HEK293 (cell line): ENCODE measurements around the gene PPP4R1.

Experiments
- FEZF1 ChIP-seq: fragments of 450-650 bp; formaldehyde crosslinking; IDR thresholded peaks from 2 replicates; pipeline ENCODE4 v1.5.1; 2016; ENCODE audit warnings: missing biosample characterization, missing genetic modification characterization
- KLF8 ChIP-seq: fragments of 450-650 bp; formaldehyde crosslinking; IDR thresholded peaks from 2 replicates; pipeline ENCODE4 v1.5.1; 2016; ENCODE audit warnings: missing biosample characterization, missing genetic modification characterization
- OSR2 ChIP-seq: fragments of 450-650 bp; formaldehyde crosslinking; IDR thresholded peaks from 2 replicates; pipeline ENCODE4 v1.5.1; 2016; ENCODE audit warnings: missing biosample characterization, missing genetic modification characterization
- ZBTB21 ChIP-seq: fragments of 450-650 bp; formaldehyde crosslinking; IDR thresholded peaks from 2 replicates; pipeline ENCODE4 v1.5.1; 2017; ENCODE audit warnings: missing biosample characterization, missing genetic modification characterization
- ZFHX2 ChIP-seq: fragments of 450-650 bp; formaldehyde crosslinking; conservative IDR thresholded peaks from 2 replicates; pipeline ENCODE4 v1.5.1; 2016; ENCODE audit warnings: missing biosample characterization, missing genetic modification characterization
- ZFP69B ChIP-seq: fragments of 450-650 bp; formaldehyde crosslinking; IDR thresholded peaks from 2 replicates; pipeline ENCODE4 v1.5.1; 2016; ENCODE audit warnings: missing biosample characterization, missing genetic modification characterization
- ZIC2 ChIP-seq: fragments of 450-650 bp; formaldehyde crosslinking; IDR thresholded peaks from 2 replicates; pipeline ENCODE4 v1.5.1; 2016; ENCODE audit warnings: missing biosample characterization, missing genetic modification characterization
- ZNF169 ChIP-seq: fragments of 450-650 bp; formaldehyde crosslinking; IDR thresholded peaks from 2 replicates; pipeline ENCODE4 v1.5.1; 2016; ENCODE audit warnings: missing biosample characterization, missing genetic modification characterization
- ZNF174 ChIP-seq: fragments of 450-650 bp; formaldehyde crosslinking; IDR thresholded peaks from 2 replicates; pipeline ENCODE4 v1.5.0; 2017; ENCODE audit warnings: missing biosample characterization, mild to moderate bottlenecking, missing genetic modification characterization
- ZNF2 ChIP-seq: fragments of 450-650 bp; formaldehyde crosslinking; IDR thresholded peaks from 2 replicates; pipeline ENCODE4 v1.5.1; 2016; ENCODE audit warnings: missing biosample characterization, missing genetic modification characterization
- ZNF202 ChIP-seq: fragments of 450-650 bp; formaldehyde crosslinking; IDR thresholded peaks from 2 replicates; pipeline ENCODE4 v1.5.1; 2016; ENCODE audit warnings: missing biosample characterization, missing genetic modification characterization, borderline replicate concordance
- ZNF223 ChIP-seq: fragments of 450-650 bp; formaldehyde crosslinking; IDR thresholded peaks from 2 replicates; pipeline ENCODE4 v1.5.1; 2016; ENCODE audit warnings: missing biosample characterization, missing genetic modification characterization
- ZNF248 ChIP-seq: fragments of 450-650 bp; formaldehyde crosslinking; IDR thresholded peaks from 2 replicates; pipeline ENCODE4 v1.5.1; 2017; ENCODE audit warnings: missing biosample characterization, missing genetic modification characterization
- ZNF302 ChIP-seq: fragments of 450-650 bp; formaldehyde crosslinking; IDR thresholded peaks from 2 replicates; pipeline ENCODE4 v1.5.1; 2016; ENCODE audit warnings: missing biosample characterization, missing genetic modification characterization, low read depth
- ZNF311 ChIP-seq: fragments of 450-650 bp; formaldehyde crosslinking; IDR thresholded peaks from 2 replicates; pipeline ENCODE4 v1.5.1; 2017; ENCODE audit warnings: missing biosample characterization, missing genetic modification characterization, borderline replicate concordance
- ZNF341 ChIP-seq: fragments of 450-650 bp; formaldehyde crosslinking; IDR thresholded peaks from 2 replicates; pipeline ENCODE4; 2016; ENCODE audit warnings: low read depth, missing biosample characterization, missing genetic modification characterization
- ZNF350 ChIP-seq: fragments of 450-650 bp; formaldehyde crosslinking; IDR thresholded peaks from 2 replicates; pipeline ENCODE4 v1.5.0; 2017; ENCODE audit warnings: missing biosample characterization, mild to moderate bottlenecking, missing genetic modification characterization
- ZNF426 ChIP-seq: fragments of 450-650 bp; formaldehyde crosslinking; IDR thresholded peaks from 2 replicates; pipeline ENCODE4 v1.5.1; 2017; ENCODE audit warnings: missing biosample characterization, missing genetic modification characterization, mild to moderate bottlenecking, inconsistent platforms, moderate library complexity
- ZNF629 ChIP-seq: fragments of 450-650 bp; formaldehyde crosslinking; IDR thresholded peaks from 2 replicates; pipeline ENCODE4 v1.5.1; 2017; ENCODE audit warnings: missing biosample characterization, missing genetic modification characterization
- ZNF830 ChIP-seq: fragments of 450-650 bp; IDR thresholded peaks from 2 replicates; pipeline ENCODE4 v1.5.0; 2018; ENCODE audit warnings: missing biosample characterization, missing genetic modification characterization, low read depth, mild to moderate bottlenecking, moderate library complexity
- ZNF837 ChIP-seq: fragments of 450-650 bp; formaldehyde crosslinking; IDR thresholded peaks from 2 replicates; pipeline ENCODE4 v1.5.1; 2016; ENCODE audit warnings: missing biosample characterization, missing genetic modification characterization
- ZNF843 ChIP-seq: fragments of 450-650 bp; formaldehyde crosslinking; IDR thresholded peaks from 2 replicates; pipeline ENCODE4 v1.5.1; 2016; ENCODE audit warnings: missing biosample characterization, missing genetic modification characterization
- ZSCAN30 ChIP-seq: fragments of 450-650 bp; IDR thresholded peaks from 2 replicates; pipeline ENCODE4 v1.5.1; 2018; ENCODE audit warnings: missing biosample characterization, mild to moderate bottlenecking, missing genetic modification characterization, moderate library complexity
- TF ChIP-seq, protein P1 (sequence below): fragments of 450-650 bp; formaldehyde crosslinking; IDR thresholded peaks from 2 replicates; pipeline ENCODE4 v1.5.1; 2017; ENCODE audit warnings: missing biosample characterization, missing genetic modification characterization
- TF ChIP-seq, protein P2 (sequence below): IDR thresholded peaks from 2 replicates; pipeline ENCODE4 v1.6.1; 2011; ENCODE audit warnings: mild to moderate bottlenecking, low read depth, low read length, borderline replicate concordance
- TF ChIP-seq, protein P3 (sequence below): fragments of 450-650 bp; formaldehyde crosslinking; IDR thresholded peaks from 2 replicates; pipeline ENCODE4 v1.5.1; 2017; ENCODE audit warnings: missing biosample characterization, missing genetic modification characterization
- TF ChIP-seq, protein P4 (sequence below): fragments of 450-650 bp; formaldehyde crosslinking; IDR thresholded peaks from 2 replicates; pipeline ENCODE4 v1.5.1; 2016; ENCODE audit warnings: missing biosample characterization, missing genetic modification characterization

The PPP4R1 gene

DNA sequence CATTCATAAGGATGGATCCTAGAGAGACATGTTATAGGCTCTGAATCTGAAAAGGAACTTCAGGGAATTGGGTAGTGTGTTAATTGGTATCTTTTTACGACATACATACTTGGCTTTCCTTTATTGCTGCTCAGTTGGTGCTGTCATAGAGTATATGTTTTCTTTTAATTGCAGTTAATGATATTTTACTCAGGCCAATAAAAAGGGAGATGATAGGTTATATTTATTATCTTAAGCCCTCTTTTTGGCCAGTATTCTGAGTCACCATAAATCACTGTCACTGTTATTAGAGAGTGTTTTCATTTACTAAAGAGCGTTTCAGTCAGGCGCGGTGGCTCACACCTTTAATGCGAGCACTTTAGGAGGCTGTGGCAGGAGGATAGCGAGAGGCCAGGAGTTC is 91.4 kb downstream of the PPP4R1 start (continued):
- TF ChIP-seq, protein P1, sequence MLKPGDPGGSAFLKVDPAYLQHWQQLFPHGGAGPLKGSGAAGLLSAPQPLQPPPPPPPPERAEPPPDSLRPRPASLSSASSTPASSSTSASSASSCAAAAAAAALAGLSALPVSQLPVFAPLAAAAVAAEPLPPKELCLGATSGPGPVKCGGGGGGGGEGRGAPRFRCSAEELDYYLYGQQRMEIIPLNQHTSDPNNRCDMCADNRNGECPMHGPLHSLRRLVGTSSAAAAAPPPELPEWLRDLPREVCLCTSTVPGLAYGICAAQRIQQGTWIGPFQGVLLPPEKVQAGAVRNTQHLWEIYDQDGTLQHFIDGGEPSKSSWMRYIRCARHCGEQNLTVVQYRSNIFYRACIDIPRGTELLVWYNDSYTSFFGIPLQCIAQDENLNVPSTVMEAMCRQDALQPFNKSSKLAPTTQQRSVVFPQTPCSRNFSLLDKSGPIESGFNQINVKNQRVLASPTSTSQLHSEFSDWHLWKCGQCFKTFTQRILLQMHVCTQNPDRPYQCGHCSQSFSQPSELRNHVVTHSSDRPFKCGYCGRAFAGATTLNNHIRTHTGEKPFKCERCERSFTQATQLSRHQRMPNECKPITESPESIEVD (tag by site-specific recombination): peak; percentile 91
- TF ChIP-seq ZFHX2 (no peak), ZFP69B (no peak), ZNF830 (no peak), ZNF174 (tag by site-specific recombination) (no peak), ZIC2 (tag by site-specific recombination) (no peak), ZNF311 (tag by site-specific recombination) (no peak), KLF8 (no peak), OSR2 (tag by site-specific recombination) (peak; percentile 85), ZNF350 (tag by site-specific recombination) (no peak), ZNF629 (peak; percentile 46; the same call in 1 of the 2 replicates), ZNF223 (tag by site-specific recombination) (no peak), ZNF426 (tag by site-specific recombination) (no peak), ZNF302 (no peak), ZSCAN30 (no peak), ZNF169 (tag by site-specific recombination) (no peak), ZNF843 (tag by site-specific recombination) (peak; percentile 73; the same call in 1 of the 2 replicates), ZBTB21 (tag by site-specific recombination) (no peak), FEZF1 (tag by site-specific recombination) (peak; percentile 81), ZNF248 (no peak), ZNF2 (tag by site-specific recombination) (no peak), ZNF341 (tag by site-specific recombination) (no peak), ZNF837 (tag by site-specific recombination) (no peak), ZNF202 (tag by site-specific recombination) (no peak)
- TF ChIP-seq, protein P2, sequence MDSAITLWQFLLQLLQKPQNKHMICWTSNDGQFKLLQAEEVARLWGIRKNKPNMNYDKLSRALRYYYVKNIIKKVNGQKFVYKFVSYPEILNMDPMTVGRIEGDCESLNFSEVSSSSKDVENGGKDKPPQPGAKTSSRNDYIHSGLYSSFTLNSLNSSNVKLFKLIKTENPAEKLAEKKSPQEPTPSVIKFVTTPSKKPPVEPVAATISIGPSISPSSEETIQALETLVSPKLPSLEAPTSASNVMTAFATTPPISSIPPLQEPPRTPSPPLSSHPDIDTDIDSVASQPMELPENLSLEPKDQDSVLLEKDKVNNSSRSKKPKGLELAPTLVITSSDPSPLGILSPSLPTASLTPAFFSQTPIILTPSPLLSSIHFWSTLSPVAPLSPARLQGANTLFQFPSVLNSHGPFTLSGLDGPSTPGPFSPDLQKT: no peak
- TF ChIP-seq, protein P3, sequence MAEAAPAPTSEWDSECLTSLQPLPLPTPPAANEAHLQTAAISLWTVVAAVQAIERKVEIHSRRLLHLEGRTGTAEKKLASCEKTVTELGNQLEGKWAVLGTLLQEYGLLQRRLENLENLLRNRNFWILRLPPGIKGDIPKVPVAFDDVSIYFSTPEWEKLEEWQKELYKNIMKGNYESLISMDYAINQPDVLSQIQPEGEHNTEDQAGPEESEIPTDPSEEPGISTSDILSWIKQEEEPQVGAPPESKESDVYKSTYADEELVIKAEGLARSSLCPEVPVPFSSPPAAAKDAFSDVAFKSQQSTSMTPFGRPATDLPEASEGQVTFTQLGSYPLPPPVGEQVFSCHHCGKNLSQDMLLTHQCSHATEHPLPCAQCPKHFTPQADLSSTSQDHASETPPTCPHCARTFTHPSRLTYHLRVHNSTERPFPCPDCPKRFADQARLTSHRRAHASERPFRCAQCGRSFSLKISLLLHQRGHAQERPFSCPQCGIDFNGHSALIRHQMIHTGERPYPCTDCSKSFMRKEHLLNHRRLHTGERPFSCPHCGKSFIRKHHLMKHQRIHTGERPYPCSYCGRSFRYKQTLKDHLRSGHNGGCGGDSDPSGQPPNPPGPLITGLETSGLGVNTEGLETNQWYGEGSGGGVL (tag by site-specific recombination): no peak
- TF ChIP-seq, protein P4, sequence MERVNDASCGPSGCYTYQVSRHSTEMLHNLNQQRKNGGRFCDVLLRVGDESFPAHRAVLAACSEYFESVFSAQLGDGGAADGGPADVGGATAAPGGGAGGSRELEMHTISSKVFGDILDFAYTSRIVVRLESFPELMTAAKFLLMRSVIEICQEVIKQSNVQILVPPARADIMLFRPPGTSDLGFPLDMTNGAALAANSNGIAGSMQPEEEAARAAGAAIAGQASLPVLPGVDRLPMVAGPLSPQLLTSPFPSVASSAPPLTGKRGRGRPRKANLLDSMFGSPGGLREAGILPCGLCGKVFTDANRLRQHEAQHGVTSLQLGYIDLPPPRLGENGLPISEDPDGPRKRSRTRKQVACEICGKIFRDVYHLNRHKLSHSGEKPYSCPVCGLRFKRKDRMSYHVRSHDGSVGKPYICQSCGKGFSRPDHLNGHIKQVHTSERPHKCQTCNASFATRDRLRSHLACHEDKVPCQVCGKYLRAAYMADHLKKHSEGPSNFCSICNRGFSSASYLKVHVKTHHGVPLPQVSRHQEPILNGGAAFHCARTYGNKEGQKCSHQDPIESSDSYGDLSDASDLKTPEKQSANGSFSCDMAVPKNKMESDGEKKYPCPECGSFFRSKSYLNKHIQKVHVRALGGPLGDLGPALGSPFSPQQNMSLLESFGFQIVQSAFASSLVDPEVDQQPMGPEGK (tag by site-specific recombination): no peak
